H9 (cell line): ENCODE measurements around the gene KIFC3. TPM values are rescaled to one million over a fixed set of nuclear protein-coding genes. Genes with fewer than 3 reads are reported as not detected.

Source experiments
- DNase-seq: peaks from one replicate; pipeline ENCODE4 v3.0.0-alpha.2; 2017
- H2AFZ ChIP-seq: one replicate; pipeline ENCODE4 v1.6.1; 2013; ENCODE audit warnings: mild to moderate bottlenecking, low read length, control low read depth, moderate library complexity
- H2AK5ac ChIP-seq: 2 replicates; pipeline ENCODE4 v1.6.1; 2013; ENCODE audit warnings: low read length, control low read depth, mixed read lengths; ENCODE audit not compliant: insufficient read length
- H2BK120ac ChIP-seq: one replicate; pipeline ENCODE4 v1.6.1; 2013; ENCODE audit warnings: low read depth, mild to moderate bottlenecking, low read length, control low read depth, inconsistent platforms; ENCODE audit not compliant: poor library complexity, severe bottlenecking
- H2BK12ac ChIP-seq: 2 replicates; pipeline ENCODE4 v1.6.1; 2013; ENCODE audit warnings: low read length, control low read depth, mixed read lengths, low read depth; ENCODE audit not compliant: insufficient read length
- H2BK15ac ChIP-seq: 2 replicates; pipeline ENCODE4 v1.6.1; 2013; ENCODE audit warnings: low read depth, low read length, control low read depth
- H2BK20ac ChIP-seq: one replicate; pipeline ENCODE4 v1.6.1; 2013; ENCODE audit warnings: low read depth, mild to moderate bottlenecking, low read length, control low read depth, inconsistent platforms; ENCODE audit not compliant: poor library complexity, severe bottlenecking
- H2BK5ac ChIP-seq: 2 replicates; pipeline ENCODE4 v1.6.1; 2013; ENCODE audit warnings: low read length, control low read depth, mixed read lengths; ENCODE audit not compliant: insufficient read length
- H3K14ac ChIP-seq: 2 replicates; pipeline ENCODE4 v1.6.1; 2013; ENCODE audit warnings: low read length, control low read depth; ENCODE audit not compliant: insufficient read depth
- H3K18ac ChIP-seq: 2 replicates; pipeline ENCODE4 v1.6.1; 2013; ENCODE audit warnings: low read depth, mild to moderate bottlenecking, mixed read lengths, low read length, control low read depth; ENCODE audit not compliant: insufficient read length
- H3K23ac ChIP-seq: 2 replicates; pipeline ENCODE4 v1.6.1; 2013; ENCODE audit warnings: low read length, control low read depth, mixed read lengths, low read depth; ENCODE audit not compliant: insufficient read length
- H3K23me2 ChIP-seq: 2 replicates; pipeline ENCODE4 v1.6.1; 2013; ENCODE audit warnings: low read depth, mild to moderate bottlenecking, mixed read lengths, low read length, control low read depth; ENCODE audit not compliant: insufficient read length, poor library complexity, severe bottlenecking
- H3K27ac ChIP-seq: 2 replicates; pipeline ENCODE4 v1.5.1; 2013; ENCODE audit warnings: low read length, control low read depth, mixed read lengths, low read depth; ENCODE audit not compliant: insufficient read length
- H3K27me3 ChIP-seq: 2 replicates; pipeline ENCODE4 v1.6.1; 2013; ENCODE audit warnings: low read length, control low read depth, inconsistent platforms; ENCODE audit not compliant: insufficient read depth
- H3K4ac ChIP-seq: 2 replicates; pipeline ENCODE4 v1.6.1; 2013; ENCODE audit warnings: low read depth, mild to moderate bottlenecking, control low read depth, inconsistent platforms, low read length, moderate library complexity
- H3K4me1 ChIP-seq: 2 replicates; pipeline ENCODE4 v1.6.1; 2013; ENCODE audit warnings: low read length, control low read depth, inconsistent platforms; ENCODE audit not compliant: insufficient read depth
- H3K4me2 ChIP-seq: 2 replicates; pipeline ENCODE4 v1.6.1; 2013; ENCODE audit warnings: low read length, control low read depth, mixed read lengths; ENCODE audit not compliant: insufficient read length, insufficient read depth
- H3K56ac ChIP-seq: 2 replicates; pipeline ENCODE4 v1.6.1; 2013; ENCODE audit warnings: low read depth, mild to moderate bottlenecking, mixed read lengths, low read length, control low read depth; ENCODE audit not compliant: insufficient read length
- H3K79me1 ChIP-seq: 2 replicates; pipeline ENCODE4 v1.6.1; 2013; ENCODE audit warnings: low read depth, mild to moderate bottlenecking, moderate library complexity, low read length, control low read depth, inconsistent platforms; ENCODE audit not compliant: insufficient read depth, poor library complexity, severe bottlenecking
- H3K79me2 ChIP-seq: 2 replicates; pipeline ENCODE4 v1.6.1; 2013; ENCODE audit warnings: low read length, control low read depth, inconsistent platforms; ENCODE audit not compliant: insufficient read depth
- H3K9ac ChIP-seq: 2 replicates; pipeline ENCODE4 v1.6.1; 2013; ENCODE audit warnings: low read length, control low read depth, mixed read lengths; ENCODE audit not compliant: insufficient read length; ENCODE audit errors: extremely low read depth
- H3K9me3 ChIP-seq: one replicate; pipeline ENCODE4 v1.6.1; 2013; ENCODE audit warnings: low read depth, low read length, inconsistent platforms; ENCODE audit not compliant: control insufficient read depth
- H3T11ph ChIP-seq: one replicate; pipeline ENCODE4 v1.6.1; 2013; ENCODE audit warnings: mild to moderate bottlenecking, low read length, control low read depth, inconsistent platforms
- H4K20me1 ChIP-seq: one replicate; pipeline ENCODE4 v1.6.1; 2013; ENCODE audit not compliant: control insufficient read depth, insufficient read length, insufficient read depth
- H4K5ac ChIP-seq: 2 replicates; pipeline ENCODE4 v1.6.1; 2013; ENCODE audit warnings: low read depth, mild to moderate bottlenecking, mixed read lengths, low read length, control low read depth; ENCODE audit not compliant: insufficient read length
- H4K8ac ChIP-seq: replicated peaks from 2 replicates; pipeline ENCODE4 v1.6.1; 2013; ENCODE audit warnings: low read length, control low read depth, mixed read lengths, low read depth; ENCODE audit not compliant: insufficient read length
- H4K91ac ChIP-seq: 2 replicates; pipeline ENCODE4 v1.6.1; 2013; ENCODE audit warnings: low read depth, mild to moderate bottlenecking, moderate library complexity, mixed read lengths, low read length, control low read depth; ENCODE audit not compliant: insufficient read length
- H3K27ac Mint-ChIP-seq, 3 experiments: 2 replicates in 2 of 3; 3 replicates in 1 of 3; pipeline ENCODE4 v1.8.0; 2020 to 2021; ENCODE audit warnings: mixed read lengths in 3 of 3, mild to moderate bottlenecking in 1 of 3, moderate library complexity in 1 of 3
- H3K27me3 Mint-ChIP-seq: 2 replicates; pipeline ENCODE4 v1.8.0; 2021; ENCODE audit warnings: low read depth, mild to moderate bottlenecking, moderate library complexity, mixed read lengths
- H3K36me3 Mint-ChIP-seq, 3 experiments: 2 replicates in 2 of 3; 3 replicates in 1 of 3; pipeline ENCODE4 v1.8.0; 2020 to 2021; ENCODE audit warnings: low read depth in 3 of 3, mixed read lengths in 3 of 3; ENCODE audit not compliant: insufficient read depth in 1 of 3
- H3K4me1 Mint-ChIP-seq, 2 experiments: 2 replicates each; pipeline ENCODE4 v1.8.0; 2020; ENCODE audit warnings: mixed read lengths in 2 of 2
- H3K4me3 Mint-ChIP-seq, 2 experiments: 2 replicates in 1 of 2; 3 replicates in 1 of 2; pipeline ENCODE4 v1.8.0; 2020 to 2021; ENCODE audit warnings: mild to moderate bottlenecking in 2 of 2, mixed read lengths in 2 of 2, moderate library complexity in 1 of 2
- H3K9me3 Mint-ChIP-seq, 2 experiments: 2 replicates in 1 of 2; 3 replicates in 1 of 2; pipeline ENCODE4 v1.8.0; 2020; ENCODE audit warnings: mild to moderate bottlenecking in 2 of 2, mixed read lengths in 2 of 2, moderate library complexity in 1 of 2
- WGBS: extraction: QIAGEN DNeasy Blood & Tissue Kit; methylation state at CpG from one replicate; pipeline ENCODE4 v1.1.7; 2013; ENCODE audit warnings: missing lambda C conversion rate, low lambda C conversion rate, mixed read lengths; ENCODE audit not compliant: insufficient read length; ENCODE audit errors: extremely low coverage; 5-methylcytosine and 5-hydroxymethylcytosine counted together
- total RNA-seq: library from RNA; stranded (reverse); gene quantifications from 2 replicates; pipeline ENCODE4 v1.2.1, GENCODE V29; 2021
- TF ChIP-seq, protein P1 (sequence below): fragments of 200-600 bp; sonication (generic); conservative IDR thresholded peaks from 3 replicates; pipeline ENCODE4 v1.8.0; 2021; ENCODE audit warnings: antibody characterized with exemption, mild to moderate bottlenecking

Gene KIFC3
- total RNA-seq, 1 experiment from 2014 or later, result 5.0 TPM

DNA sequence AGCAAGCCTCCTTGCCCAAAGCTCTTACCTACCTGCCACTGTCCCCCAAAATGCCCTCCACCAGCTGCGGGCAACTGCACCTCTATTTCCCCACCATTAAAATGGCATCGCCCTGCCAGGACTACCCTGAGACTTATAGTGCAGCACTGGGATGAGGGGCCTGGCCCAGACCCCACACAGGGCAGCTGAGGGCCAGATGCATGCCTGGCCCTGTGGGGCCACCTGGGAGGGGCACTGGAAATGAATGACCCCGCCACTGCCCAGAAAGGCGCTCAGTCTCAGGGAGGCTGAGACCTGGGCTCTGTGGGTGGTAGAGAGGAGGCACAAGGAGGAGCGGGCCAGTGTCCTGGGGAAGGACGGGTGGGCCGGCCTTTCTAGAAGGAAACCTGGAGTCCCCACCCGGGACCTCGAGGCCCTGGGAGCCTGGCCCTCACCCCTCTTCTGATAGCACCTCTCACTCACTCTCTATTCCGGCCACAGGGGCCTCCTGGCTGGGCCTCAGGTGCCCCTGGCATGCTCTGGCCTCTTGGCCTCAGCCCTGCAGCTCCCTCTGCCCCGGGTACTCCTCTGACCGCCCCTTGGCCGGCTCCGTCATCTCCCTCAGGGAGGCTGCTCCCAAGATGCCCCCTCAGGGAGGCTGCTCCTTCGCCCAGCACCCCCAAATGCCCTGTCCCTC is 39.8 kb downstream of the KIFC3 start:
- Mint-ChIP-seq H3K27me3 (no peaks in the 10 kb centered on the region; the same call in 1 of the 2 replicates), H3K27ac (peak overlapping the region in 1 of 3 experiments; percentile 92; a peak in 1 of 7 replicates), H3K4me3 (no peak overlapping the region), H3K9me3 (no peaks in the 10 kb centered on the region), H3K4me1 (peaks cover 6 to 30% of the 10 kb centered on the region in 2 experiments), H3K36me3 (peaks cover 4 to 5% (median 5%) of the 10 kb centered on the region in 3 experiments; a peak in 3 of 7 replicates)
- no peak overlapping the region for H4K5ac ChIP-seq
- no peak overlapping the region for H3K27ac ChIP-seq
- H2BK15ac ChIP-seq, result no peak overlapping the region
- no peak overlapping the region for H3K56ac ChIP-seq
- H2AFZ ChIP-seq, result no peak overlapping the region
- H3K18ac ChIP-seq, result no peak overlapping the region
- H3K4ac ChIP-seq, result no peak overlapping the region
- no peak overlapping the region for H2AK5ac ChIP-seq
- no peak overlapping the region for H4K91ac ChIP-seq
- no peaks in the 10 kb centered on the region for H3K9me3 ChIP-seq
- H3T11ph ChIP-seq, result no peak overlapping the region
- no peak overlapping the region for H3K14ac ChIP-seq
- H3K9ac ChIP-seq, result no peak overlapping the region
- no peaks in the 10 kb centered on the region for H3K79me2 ChIP-seq
- H4K20me1 ChIP-seq, result peaks cover 3% of the 10 kb centered on the region
- H3K4me2 ChIP-seq, result no peak overlapping the region
- peaks cover 4% of the 10 kb centered on the region; the same call in 1 of the 2 replicates for H3K4me1 ChIP-seq
- no peak overlapping the region for H2BK5ac ChIP-seq
- no peak overlapping the region for H2BK12ac ChIP-seq
- no peaks in the 10 kb centered on the region for H3K23me2 ChIP-seq
- no peak overlapping the region for H4K8ac ChIP-seq
- DNase-seq, result no peak
- no peak overlapping the region for H2BK120ac ChIP-seq
- WGBS, result no CpG with 5 or more reads among the region's 15 CpGs
- H3K27me3 ChIP-seq, result no peaks in the 10 kb centered on the region
- TF ChIP-seq, protein P1, sequence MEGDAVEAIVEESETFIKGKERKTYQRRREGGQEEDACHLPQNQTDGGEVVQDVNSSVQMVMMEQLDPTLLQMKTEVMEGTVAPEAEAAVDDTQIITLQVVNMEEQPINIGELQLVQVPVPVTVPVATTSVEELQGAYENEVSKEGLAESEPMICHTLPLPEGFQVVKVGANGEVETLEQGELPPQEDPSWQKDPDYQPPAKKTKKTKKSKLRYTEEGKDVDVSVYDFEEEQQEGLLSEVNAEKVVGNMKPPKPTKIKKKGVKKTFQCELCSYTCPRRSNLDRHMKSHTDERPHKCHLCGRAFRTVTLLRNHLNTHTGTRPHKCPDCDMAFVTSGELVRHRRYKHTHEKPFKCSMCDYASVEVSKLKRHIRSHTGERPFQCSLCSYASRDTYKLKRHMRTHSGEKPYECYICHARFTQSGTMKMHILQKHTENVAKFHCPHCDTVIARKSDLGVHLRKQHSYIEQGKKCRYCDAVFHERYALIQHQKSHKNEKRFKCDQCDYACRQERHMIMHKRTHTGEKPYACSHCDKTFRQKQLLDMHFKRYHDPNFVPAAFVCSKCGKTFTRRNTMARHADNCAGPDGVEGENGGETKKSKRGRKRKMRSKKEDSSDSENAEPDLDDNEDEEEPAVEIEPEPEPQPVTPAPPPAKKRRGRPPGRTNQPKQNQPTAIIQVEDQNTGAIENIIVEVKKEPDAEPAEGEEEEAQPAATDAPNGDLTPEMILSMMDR, result no peak
- no peaks in the 10 kb centered on the region for H3K79me1 ChIP-seq
- H3K23ac ChIP-seq, result no peak overlapping the region
- H2BK20ac ChIP-seq, result no peak overlapping the region
